Naive B cell (primary cell): ENCODE results near the gene SKP1. TPM values are rescaled to one million over a fixed set of nuclear protein-coding genes. Genes with fewer than 3 reads are reported as not detected.
"Not testable (repeated sequence)": the region's sequence is repeated elsewhere in the genome, so short reads cannot be mapped to it uniquely, and the experiment has no call there.

Source experiments
- ATAC-seq, 2 donors: fragments of 150-1000 bp; cut with Tn5 transposase; 2 replicates each; pipeline ENCODE4 v1.10.0; 2021; ENCODE audit warnings: low read depth in 2 of 2, mild to moderate bottlenecking in 2 of 2, moderate library complexity in 2 of 2
- DNase-seq: peaks from one replicate; pipeline ENCODE4 v3.0.0; 2022
- H3K27ac Mint-ChIP-seq, 6 donors: one replicate each; pipeline ENCODE4 v1.8.0; 2020 to 2022; ENCODE audit warnings: mild to moderate bottlenecking in 6 of 6, mixed read lengths in 6 of 6, moderate library complexity in 5 of 6, inconsistent platforms in 2 of 6
- H3K27me3 Mint-ChIP-seq, 3 donors: one replicate each; pipeline ENCODE4 v1.8.0; 2021 to 2022; ENCODE audit warnings: mixed read lengths in 3 of 3, mild to moderate bottlenecking in 1 of 3
- H3K36me3 Mint-ChIP-seq, 2 donors: one replicate each; pipeline ENCODE4 v1.8.0; 2020 to 2022; ENCODE audit warnings: mixed read lengths in 2 of 2, inconsistent platforms in 1 of 2, mild to moderate bottlenecking in 1 of 2
- H3K4me1 Mint-ChIP-seq, 3 donors: one replicate each; pipeline ENCODE4 v1.8.0; 2020 to 2022; ENCODE audit warnings: mixed read lengths in 3 of 3, inconsistent platforms in 1 of 3, mild to moderate bottlenecking in 1 of 3, moderate library complexity in 1 of 3
- H3K4me3 Mint-ChIP-seq, 8 donors: one replicate each; pipeline ENCODE4 v1.8.0; 2020 to 2022; ENCODE audit warnings: mild to moderate bottlenecking in 8 of 8, mixed read lengths in 8 of 8, moderate library complexity in 8 of 8, inconsistent platforms in 2 of 8
- H3K9me3 Mint-ChIP-seq, 7 donors: one replicate each; pipeline ENCODE4 v1.8.0; 2020 to 2022; ENCODE audit warnings: mixed read lengths in 7 of 7, mild to moderate bottlenecking in 5 of 7, inconsistent platforms in 2 of 7, moderate library complexity in 1 of 7
- polyA plus RNA-seq, 6 donors: library from polyadenylated mRNA; unstranded; fragments of 300-500 nt; fragmentation: Illumina TruSeq; gene quantifications; one replicate each; pipeline ENCODE4 v1.2.3, GENCODE V29; 2021; ENCODE audit warnings: low read depth in 6 of 6

SKP1 gene
- polyA plus RNA-seq, result 1,000 to 10,000 TPM; 1,058 to 1,567 (median 1,113) TPM

- Mint-ChIP-seq H3K4me3 (peak within 1 kb of the TSS; percentile 95 to 99 (median 96)), H3K9me3 (no peaks in the 10 kb centered on the region), H3K27ac (peak within 1 kb of the TSS; percentile 97 to 99 (median 98)), H3K36me3 (peaks cover 6 to 8% of the 10 kb centered on the region in 2 donors), H3K27me3 (no peaks in the 10 kb centered on the region), H3K4me1 (peaks cover 21 to 36% (median 26%) of the 10 kb centered on the region in 3 donors)
- peak; percentile 84 to 87 for ATAC-seq
- DNase-seq, result peak; percentile 89
Measured at GRCh38 chr5:134176511-134177368, at the start of gene SKP1. TSS of gene SKP1 (minus strand) at chr5:134176950. CDS start at chr5:134174022, 2,928 bp downstream.

GRCh38 chr5:134225780-134226440 lies 49.2 kb upstream of the SKP1 start, which contains the start of gene PPP2CA:
TSS of gene PPP2CA (minus strand) at chr5:134226073. CDS start at chr5:134225861, 212 bp downstream.
- ATAC-seq, result peak; percentile 72 to 78
- Mint-ChIP-seq H3K4me1 (peaks cover 39 to 55% (median 49%) of the 10 kb centered on the region in 3 donors), H3K36me3 (peaks cover 0 to 9% of the 10 kb centered on the region in 2 donors), H3K27ac (peak within 1 kb of the TSS; percentile 99 to 100 (median 99)), H3K9me3 (no peaks in the 10 kb centered on the region), H3K27me3 (no peaks in the 10 kb centered on the region), H3K4me3 (peak within 1 kb of the TSS; percentile 95 to 99 (median 97))
- DNase-seq, result peak; percentile 99

DNA sequence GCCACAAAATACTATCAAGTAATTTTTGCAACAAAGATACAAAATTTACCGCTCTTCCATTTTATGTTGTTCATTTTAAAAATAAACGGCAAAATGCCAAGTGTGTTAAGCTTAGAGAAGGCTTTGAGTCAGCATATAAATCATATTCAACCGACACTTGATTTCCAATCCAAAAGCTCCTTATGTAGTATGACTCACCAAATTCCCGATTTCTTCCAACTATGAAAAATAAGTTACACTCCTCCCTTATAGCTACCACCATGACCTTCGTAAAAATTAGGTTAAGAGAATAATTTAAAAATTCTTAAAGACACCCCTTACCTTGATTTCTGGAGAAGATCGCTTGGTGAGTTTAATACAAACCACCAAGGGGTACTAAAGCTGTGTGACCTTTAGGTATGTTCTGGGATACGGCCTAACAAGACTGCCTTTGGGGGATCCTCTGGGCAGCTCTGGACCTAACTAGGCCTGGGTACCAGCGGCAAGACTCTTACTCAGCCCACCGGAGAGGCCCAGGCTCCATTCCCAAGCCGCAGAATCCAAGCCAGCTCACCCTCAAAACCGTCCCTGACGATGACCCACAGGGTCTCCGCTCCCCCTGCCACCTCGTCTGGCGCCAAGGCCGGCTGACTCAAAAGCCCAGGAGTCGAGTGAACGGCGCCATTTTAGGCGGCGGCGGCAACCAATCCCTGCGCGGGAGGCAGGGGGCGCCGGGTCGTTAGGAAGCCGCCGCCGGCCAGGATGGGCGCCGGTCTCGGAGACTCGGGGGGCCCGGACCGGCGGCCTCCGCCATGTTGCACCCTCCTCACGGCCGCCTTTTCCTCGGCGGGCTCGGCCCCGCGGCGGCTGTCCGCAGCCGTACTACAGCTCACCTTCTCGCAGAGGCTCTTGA lies 48.4 kb upstream of the SKP1 start:
- Mint-ChIP-seq H3K36me3 (peaks cover 0 to 14% of the 10 kb centered on the region in 2 donors), H3K4me3 (peak overlapping the region; percentile 95 to 99 (median 97)), H3K4me1 (peaks cover 46 to 63% (median 56%) of the 10 kb centered on the region in 3 donors), H3K9me3 (no peaks in the 10 kb centered on the region), H3K27ac (peak overlapping the region; percentile 99 to 100 (median 99)), H3K27me3 (no peaks in the 10 kb centered on the region)
- ATAC-seq (peak; percentile 38 to 40), DNase-seq (peak; percentile 74)

GRCh38 chr5:134223406-134224248 lies 46.9 kb upstream of the SKP1 start:
- DNase-seq (no peak), ATAC-seq (no peak)
- peaks cover 0 to 14% of the 10 kb centered on the region in 2 donors for H3K36me3 Mint-ChIP-seq
- H3K9me3 Mint-ChIP-seq, result no peaks in the 10 kb centered on the region
- peak overlapping the region in 5 of 6 donors; percentile 34 to 100 (median 98) for H3K27ac Mint-ChIP-seq
- H3K4me3 Mint-ChIP-seq, result peak overlapping the region; percentile 95 to 99 (median 97)
- H3K4me1 Mint-ChIP-seq, result peaks cover 56 to 78% (median 71%) of the 10 kb centered on the region in 3 donors
- no peaks in the 10 kb centered on the region for H3K27me3 Mint-ChIP-seq

DNA sequence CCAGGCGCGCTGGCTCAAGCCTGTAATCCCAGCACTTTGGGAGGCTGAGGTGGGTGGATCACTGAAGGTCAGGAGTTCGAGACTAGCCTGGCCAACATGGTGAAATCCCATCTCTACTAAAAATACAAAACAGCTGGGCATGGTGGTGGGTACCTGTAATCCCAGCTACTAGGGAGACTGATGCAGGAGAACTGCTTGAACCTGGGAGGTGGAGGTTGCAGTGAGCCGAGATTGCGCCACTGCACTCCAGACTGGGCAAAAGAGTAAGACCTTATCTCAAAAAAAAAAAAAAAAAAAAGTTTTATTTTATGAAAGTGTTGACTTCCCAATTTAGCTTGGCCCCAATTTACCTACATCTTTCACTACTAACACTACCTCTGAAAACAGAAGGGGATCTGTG lies 44.9 kb upstream of the SKP1 start:
- Mint-ChIP-seq H3K27ac (peak overlapping the region in 3 of 6 donors; percentile 23 to 64 (median 61)), H3K36me3 (peaks cover 0 to 14% of the 10 kb centered on the region in 2 donors), H3K4me3 (peak overlapping the region in 6 of 8 donors; percentile 38 to 99 (median 54)), H3K4me1 (peaks cover 52 to 84% (median 73%) of the 10 kb centered on the region in 3 donors)
- not testable (repeated sequence) for H3K9me3 Mint-ChIP-seq, H3K27me3 Mint-ChIP-seq, DNase-seq, ATAC-seq

DNA sequence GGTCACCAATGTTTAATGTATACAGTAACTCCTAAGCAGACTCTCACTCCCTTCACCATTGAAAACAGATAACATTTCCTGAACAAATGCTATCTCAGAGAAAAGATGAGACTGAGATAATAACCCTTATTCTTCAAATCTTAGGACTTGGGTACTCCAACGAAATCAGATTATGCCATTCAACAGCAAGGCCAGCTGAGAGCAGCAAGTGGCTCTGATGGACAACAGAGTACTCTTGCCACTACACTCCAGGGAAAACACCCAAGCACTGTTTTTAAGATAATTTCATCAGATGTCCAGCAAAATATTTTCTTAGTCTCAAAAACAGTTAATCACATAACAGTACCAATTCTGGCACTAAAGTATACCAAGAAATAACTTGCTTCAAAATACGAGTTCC lies 39.0 kb upstream of the SKP1 start:
- H3K4me3 Mint-ChIP-seq, result no peak overlapping the region
- H3K27ac Mint-ChIP-seq, result peak overlapping the region in 2 of 6 donors; percentile 4 to 24
- peaks cover 0 to 5% of the 10 kb centered on the region in 2 donors for H3K36me3 Mint-ChIP-seq
- no peaks in the 10 kb centered on the region for H3K27me3 Mint-ChIP-seq
- no peak for DNase-seq
- no peaks in the 10 kb centered on the region for H3K9me3 Mint-ChIP-seq
- ATAC-seq, result no peak
- H3K4me1 Mint-ChIP-seq, result peaks cover 35 to 76% (median 72%) of the 10 kb centered on the region in 3 donors

DNA sequence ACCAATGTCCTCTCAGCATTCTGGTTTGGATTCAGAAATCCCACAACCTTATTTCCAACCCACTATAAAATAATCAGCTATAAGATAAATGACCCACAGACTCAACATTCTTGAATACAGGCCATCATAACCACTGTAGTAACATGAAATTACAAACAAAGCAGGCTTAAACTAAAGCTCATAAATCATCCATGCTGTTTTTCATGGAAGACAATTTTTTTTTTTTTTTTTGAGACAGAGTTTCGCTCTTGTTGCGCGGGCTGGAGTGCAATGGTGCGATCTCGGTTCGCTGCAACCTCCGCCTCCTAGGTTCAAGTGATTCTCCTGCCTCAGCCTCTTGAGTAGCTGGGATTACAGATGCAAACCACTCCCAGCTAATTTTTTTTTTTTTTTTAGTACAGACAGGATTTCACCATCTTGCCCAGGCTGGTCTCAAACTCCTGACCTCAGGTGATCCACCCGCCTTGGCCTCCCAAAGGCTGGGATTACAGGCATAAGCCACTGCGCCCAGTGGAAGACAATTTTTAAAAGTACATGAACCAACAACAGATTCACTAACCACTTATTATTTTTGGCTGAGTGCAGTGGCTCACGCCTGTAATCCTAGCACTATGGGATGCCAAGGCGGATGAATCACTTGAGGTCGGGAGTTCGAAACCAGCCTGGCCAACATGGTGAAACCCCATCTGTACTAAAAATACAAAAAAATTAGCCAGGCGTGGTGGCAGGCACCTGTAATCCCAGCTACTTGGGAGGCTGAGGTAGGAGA lies 34.7 kb upstream of the SKP1 start:
- H3K4me3 Mint-ChIP-seq, H3K36me3 Mint-ChIP-seq, H3K27me3 Mint-ChIP-seq, H3K9me3 Mint-ChIP-seq, ATAC-seq, H3K27ac Mint-ChIP-seq, DNase-seq: not testable (repeated sequence)
- H3K4me1 Mint-ChIP-seq, result peaks cover 26 to 70% (median 56%) of the 10 kb centered on the region in 3 donors

GRCh38 chr5:134209477-134210245 lies 32.9 kb upstream of the SKP1 start:
- ATAC-seq, result no peak
- no peaks in the 10 kb centered on the region for H3K36me3 Mint-ChIP-seq
- H3K4me1 Mint-ChIP-seq, result peaks cover 26 to 65% (median 62%) of the 10 kb centered on the region in 3 donors
- H3K27me3 Mint-ChIP-seq, result no peaks in the 10 kb centered on the region
- H3K4me3 Mint-ChIP-seq, result peak overlapping the region in 1 of 8 donors; percentile 72
- no peak for DNase-seq
- no peaks in the 10 kb centered on the region for H3K9me3 Mint-ChIP-seq
- H3K27ac Mint-ChIP-seq, result peak overlapping the region in 3 of 6 donors; percentile 34 to 42 (median 36)

- Mint-ChIP-seq H3K27ac (peak overlapping the region in 1 of 6 donors; percentile 29), H3K36me3 (peaks cover 0 to 7% of the 10 kb centered on the region in 2 donors), H3K4me1 (peaks cover 27 to 52% (median 50%) of the 10 kb centered on the region in 3 donors), H3K4me3 (no peak overlapping the region), H3K9me3 (no peaks in the 10 kb centered on the region), H3K27me3 (no peaks in the 10 kb centered on the region)
- ATAC-seq (no peak), DNase-seq (no peak)
Measured at GRCh38 chr5:134207696-134208095, 30.9 kb upstream of the SKP1 start.

DNA sequence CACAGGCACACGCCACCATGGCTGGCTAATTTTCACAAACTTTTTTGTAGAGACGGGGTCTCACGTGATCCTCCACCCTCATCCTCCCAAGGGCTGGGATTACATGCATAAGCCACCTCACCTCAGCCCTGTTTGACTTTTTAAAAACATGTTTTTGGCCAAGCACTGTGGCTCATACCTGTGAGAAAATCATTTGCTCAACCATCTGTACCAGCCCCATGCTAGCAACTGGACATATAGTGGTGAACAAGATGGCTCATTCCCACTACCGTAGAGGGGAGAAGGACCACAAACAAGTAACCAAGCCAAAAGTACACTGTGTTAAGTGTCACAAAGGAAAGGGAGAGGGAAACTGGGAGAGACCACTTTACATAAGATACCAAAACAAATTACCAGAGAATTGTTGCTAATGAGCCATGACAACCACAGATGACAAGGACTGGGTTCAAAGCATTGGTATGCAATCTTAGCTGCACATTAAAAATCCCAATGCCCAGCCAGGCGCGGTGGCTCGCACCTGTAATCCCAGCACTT lies 29.9 kb upstream of the SKP1 start:
- Mint-ChIP-seq H3K9me3 (no peaks in the 10 kb centered on the region), H3K27ac (no peak overlapping the region)
- ATAC-seq, result no peak

More for the DNA sequence above, 29.9 kb upstream of the SKP1 start:
- Mint-ChIP-seq H3K4me3 (no peak overlapping the region), H3K27me3 (no peaks in the 10 kb centered on the region), H3K4me1 (peaks cover 26 to 51% (median 45%) of the 10 kb centered on the region in 3 donors), H3K36me3 (peaks cover 8 to 16% of the 10 kb centered on the region in 2 donors)
- DNase-seq, result no peak
